A549 (cell line): ENCODE measurements around the gene ZW10. TPM values are rescaled to one million over a fixed set of nuclear protein-coding genes. Genes with fewer than 3 reads are reported as not detected.

ENCODE experiments used
- ATAC-seq, 2 experiments: fragments of 200-7000 bp in 1 of 2; fragments of >200 bp in 1 of 2; cut with Nextera tagmentation in 1 of 2; cut with Tn5 transposase in 1 of 2; 3 replicates each; pipeline versions ENCODE4 v1.8.0 to v1.9.1; 2018 to 2020; ENCODE audit warnings: mild to moderate bottlenecking in 1 of 2, moderate library complexity in 1 of 2
- CTCF ChIA-PET: fragments of 300-600 bp; sonication (Branson Sonifier 250); formaldehyde crosslinking; extraction: SDS; loops from one replicate; lab custom pipeline; 2021; ENCODE audit warnings: antibody characterized with exemption, inconsistent platforms; lab: Yijun Ruan, JAX
- POLR2A ChIA-PET: fragments of 350-600 bp; formaldehyde crosslinking; extraction: SDS; loops from one replicate; lab custom pipeline; 2021; ENCODE audit warnings: antibody characterized with exemption, inconsistent platforms; lab: Yijun Ruan, JAX
- DNase-seq, 2 experiments: peaks; one replicate each; pipeline versions ENCODE4 v3.0.0 to v3.0.0-alpha.2; 2011 to 2016; ENCODE audit warnings: low read depth in 1 of 2, low spot score in 1 of 2
- FAIRE-seq: peaks from 2 replicates; lab custom pipeline; 2011; peaks lifted over from hg19 to GRCh38; lab: Jason Lieb, UNC
- H3K27ac ChIP-seq, 2 experiments: fragments of >200 bp; sonication (Bioruptor Twin); formaldehyde crosslinking; 3 replicates each; pipeline ENCODE4 v1.5.1; 2016 to 2017
- H3K4me1 ChIP-seq: fragments of >200 bp; sonication (Bioruptor Twin); formaldehyde crosslinking; 3 replicates; pipeline ENCODE4 v1.6.1; 2016
- H3K4me2 ChIP-seq: fragments of >200 bp; sonication (Bioruptor Twin); formaldehyde crosslinking; 3 replicates; pipeline ENCODE4 v1.6.1; 2016
- H3K4me3 ChIP-seq: fragments of >200 bp; sonication (Bioruptor Twin); formaldehyde crosslinking; 3 replicates; pipeline ENCODE4 v1.5.1; 2016
- H3K9me3 ChIP-seq: fragments of >200 bp; sonication (Bioruptor Twin); formaldehyde crosslinking; 3 replicates; pipeline ENCODE4 v1.6.1; 2016
- ATOH8 ChIP-seq: fragments of 250-450 bp; sonication (Bioruptor Pico); IDR thresholded peaks from 2 replicates; pipeline ENCODE4 v1.5.0; 2020; ENCODE audit warnings: low read depth, mild to moderate bottlenecking, moderate library complexity
- CBX2 ChIP-seq: fragments of 200-600 bp; sonication (generic); IDR thresholded peaks from 2 replicates; pipeline ENCODE4 v1.6.1; 2016; ENCODE audit warnings: low read depth, mild to moderate bottlenecking, borderline replicate concordance
- CHD4 ChIP-seq: fragments of 200-600 bp; sonication (generic); IDR thresholded peaks from 2 replicates; pipeline ENCODE4 v1.6.1; 2016; ENCODE audit warnings: antibody characterized with exemption, mild to moderate bottlenecking, borderline replicate concordance
- EP300 ChIP-seq, 2 experiments: fragments of >200 bp; sonication (Bioruptor Twin); formaldehyde crosslinking; IDR thresholded peaks; 2 replicates in 1 of 2; 3 replicates in 1 of 2; pipeline ENCODE4 v1.6.1; 2016 to 2017
- ESRRA ChIP-seq: fragments of 150-350 bp; IDR thresholded peaks from 2 replicates; pipeline ENCODE4 v1.6.1; 2014; ENCODE audit warnings: mild to moderate bottlenecking, low read length, borderline replicate concordance
- GATA3 ChIP-seq: IDR thresholded peaks from 2 replicates; pipeline ENCODE4 v1.6.1; 2012; ENCODE audit warnings: borderline replicate concordance
- HOXA7 ChIP-seq: fragments of 250-450 bp; sonication (Bioruptor Pico); IDR thresholded peaks from 2 replicates; pipeline ENCODE4 v1.5.0; 2020; ENCODE audit warnings: mild to moderate bottlenecking, moderate library complexity
- MAX ChIP-seq: IDR thresholded peaks from 2 replicates; pipeline ENCODE4 v1.6.1; 2012
- NFE2L2 ChIP-seq: fragments of 150-350 bp; conservative IDR thresholded peaks from 2 replicates; pipeline ENCODE4 v1.6.1; 2014; ENCODE audit warnings: low read length
- NPAS2 ChIP-seq: fragments of 250-450 bp; sonication (Bioruptor Pico); IDR thresholded peaks from 2 replicates; pipeline ENCODE4 v1.8.0; 2022; ENCODE audit warnings: mild to moderate bottlenecking, moderate library complexity, borderline replicate concordance
- PHF8 ChIP-seq: fragments of 200-600 bp; sonication (generic); IDR thresholded peaks from 2 replicates; pipeline ENCODE4 v1.6.1; 2016; ENCODE audit warnings: low read depth, mild to moderate bottlenecking, antibody characterized with exemption, moderate library complexity, borderline replicate concordance
- RAD21 ChIP-seq, 2 experiments: fragments of >200 bp in 1 of 2; sonication (Bioruptor Twin) in 1 of 2; formaldehyde crosslinking in 1 of 2; IDR thresholded peaks in 1 of 2; conservative IDR thresholded peaks in 1 of 2; 2 replicates in 1 of 2; 3 replicates in 1 of 2; pipeline ENCODE4 v1.6.1; 2012 to 2018; ENCODE audit warnings: inconsistent platforms in 1 of 2
- RCOR1 ChIP-seq: fragments of 150-350 bp; IDR thresholded peaks from 2 replicates; pipeline ENCODE4 v1.6.1; 2014; ENCODE audit warnings: antibody characterized with exemption, low read length, low read depth
- SMC3 ChIP-seq: fragments of >200 bp; sonication (Bioruptor Twin); formaldehyde crosslinking; IDR thresholded peaks from 3 replicates; pipeline ENCODE4 v1.6.1; 2018; ENCODE audit warnings: inconsistent platforms
- SREBF2 ChIP-seq: fragments of 450-650 bp; IDR thresholded peaks from 2 replicates; pipeline ENCODE4 v1.6.1; 2014; ENCODE audit warnings: mild to moderate bottlenecking, moderate library complexity
- USF2 ChIP-seq: fragments of 450-650 bp; IDR thresholded peaks from 2 replicates; pipeline ENCODE4 v1.6.1; 2014; ENCODE audit warnings: antibody characterized with exemption
- WGBS: methylation state at CpG from one replicate; pipeline ENCODE4 v1.1.6; 2017; ENCODE audit errors: missing lambda C conversion rate; 5-methylcytosine and 5-hydroxymethylcytosine counted together
- polyA plus RNA-seq, 4 experiments: library from polyadenylated mRNA; depleted of rRNA in 3 of 4; stranded (reverse); fragments of >200 nt; fragmentation: RNase III in 1 of 4; extraction: RNeasy Plus Mini Kit Qiagen cat#74134 plus additional on column Dnase treatment in 1 of 4; gene quantifications; 2 replicates in 3 of 4; 3 replicates in 1 of 4; pipeline ENCODE4 v1.2.3, GENCODE V29; 2011 to 2017
- TF ChIP-seq, protein P1 (sequence below): fragments of >200 bp; sonication (Bioruptor Twin); formaldehyde crosslinking; IDR thresholded peaks from 3 replicates; pipeline ENCODE4 v1.5.1; 2016

Gene ZW10
- polyA plus RNA-seq, 2 of the 4 experiments (the other 2 are of a cell fraction) = 12.9 to 13.9 TPM

- WGBS = 90% methylated on average over 5 of the region's 5 CpGs
- H3K4me2 ChIP-seq = no peak overlapping the region
- TF ChIP-seq MAX = no peak
- no peak for TF ChIP-seq SREBF2
- TF ChIP-seq USF2 = no peak
Measured at GRCh38 chr11:113732092-113732491, 41.4 kb downstream of the ZW10 start.

GRCh38 chr11:113730887-113731726 lies 42.4 kb downstream of the ZW10 start:
- Histone ChIP-seq H3K4me1 (no peaks in the 10 kb centered on the region), H3K9me3 (no peaks in the 10 kb centered on the region), H3K4me2 (no peak overlapping the region), H3K27ac (no peak overlapping the region), H3K4me3 (no peak overlapping the region)
- peak; percentile 5 to 49 for DNase-seq
- no peak for TF ChIP-seq NPAS2 (CRISPR knock-in tag)
- peak; percentile 70 to 77 for TF ChIP-seq RAD21 (conservative IDR thresholded peaks at IDR 0.05 in 1 of 2, IDR thresholded peaks at IDR 0.05 in 1 of 2)
- peak; percentile 66 for TF ChIP-seq SMC3
- TF ChIP-seq, protein P1, sequence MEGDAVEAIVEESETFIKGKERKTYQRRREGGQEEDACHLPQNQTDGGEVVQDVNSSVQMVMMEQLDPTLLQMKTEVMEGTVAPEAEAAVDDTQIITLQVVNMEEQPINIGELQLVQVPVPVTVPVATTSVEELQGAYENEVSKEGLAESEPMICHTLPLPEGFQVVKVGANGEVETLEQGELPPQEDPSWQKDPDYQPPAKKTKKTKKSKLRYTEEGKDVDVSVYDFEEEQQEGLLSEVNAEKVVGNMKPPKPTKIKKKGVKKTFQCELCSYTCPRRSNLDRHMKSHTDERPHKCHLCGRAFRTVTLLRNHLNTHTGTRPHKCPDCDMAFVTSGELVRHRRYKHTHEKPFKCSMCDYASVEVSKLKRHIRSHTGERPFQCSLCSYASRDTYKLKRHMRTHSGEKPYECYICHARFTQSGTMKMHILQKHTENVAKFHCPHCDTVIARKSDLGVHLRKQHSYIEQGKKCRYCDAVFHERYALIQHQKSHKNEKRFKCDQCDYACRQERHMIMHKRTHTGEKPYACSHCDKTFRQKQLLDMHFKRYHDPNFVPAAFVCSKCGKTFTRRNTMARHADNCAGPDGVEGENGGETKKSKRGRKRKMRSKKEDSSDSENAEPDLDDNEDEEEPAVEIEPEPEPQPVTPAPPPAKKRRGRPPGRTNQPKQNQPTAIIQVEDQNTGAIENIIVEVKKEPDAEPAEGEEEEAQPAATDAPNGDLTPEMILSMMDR = peak; percentile 58
- CTCF ChIA-PET = interaction anchor here (0.6 to 4.8 kb wide), 25 partner anchors 9 to 1151 kb away, joined by 3 to 50 read pairs (median 4); no protein-coding TSS in a partner anchor
- no peak for FAIRE-seq
- POLR2A ChIA-PET = no interaction called here
- peak; percentile 72 to 78; a peak in 4 of 6 replicates for ATAC-seq
- WGBS = 29% methylated on average over 4 of the region's 4 CpGs

More at GRCh38 chr11:113732092-113732491, 41.4 kb downstream of the ZW10 start:
- ChIA-PET POLR2A (no interaction called here), CTCF (interaction anchor here (0.7 to 4.8 kb wide), 6 partner anchors 73 to 530 kb away, joined by 3 to 50 read pairs (median 4); no protein-coding TSS in a partner anchor)
- no peak overlapping the region for H3K27ac ChIP-seq
- DNase-seq (no peak), FAIRE-seq (no peak), ATAC-seq (no peak)
- no peak overlapping the region for H3K4me3 ChIP-seq
- no peaks in the 10 kb centered on the region for H3K4me1 ChIP-seq
- H3K9me3 ChIP-seq = no peaks in the 10 kb centered on the region

- no peaks in the 10 kb centered on the region for H3K4me1 ChIP-seq
- no peak overlapping the region for H3K4me2 ChIP-seq
- H3K4me3 ChIP-seq = no peak overlapping the region
- ATAC-seq (no peak), FAIRE-seq (no peak), DNase-seq (no peak)
- 75% methylated on average over 5 of the region's 5 CpGs for WGBS
- POLR2A ChIA-PET = no interaction called here
- no peak for TF ChIP-seq ESRRA
- TF ChIP-seq CHD4 = no peak
- no peak for TF ChIP-seq CBX2
- TF ChIP-seq GATA3 = no peak
- TF ChIP-seq RCOR1 = no peak
- TF ChIP-seq, protein P1 = no peak
- TF ChIP-seq NPAS2 (CRISPR knock-in tag) = no peak
- no peak for TF ChIP-seq EP300 (IDR thresholded peaks at IDR 0.05)
- no peak for TF ChIP-seq ATOH8
- no peak for TF ChIP-seq PHF8
- no peak for TF ChIP-seq HOXA7 (CRISPR knock-in tag)
- TF ChIP-seq NFE2L2 = no peak
- no peaks in the 10 kb centered on the region for H3K9me3 ChIP-seq
- CTCF ChIA-PET = interaction anchor here (0.8 to 4.8 kb wide), 6 partner anchors 9 to 440 kb away, joined by 3 to 50 read pairs (median 8); no protein-coding TSS in a partner anchor
- no peak overlapping the region for H3K27ac ChIP-seq
Measured at GRCh38 chr11:113729456-113729855, 44.0 kb downstream of the ZW10 start.
